Kidney (tissue), 14 donors: Measurements from ENCODE around the gene CYBA. TPM values are rescaled to one million over a fixed set of nuclear protein-coding genes. Genes with fewer than 3 reads are reported as not detected.

Experiments used
- DNase-seq, 5 donors: peaks; one replicate each; pipeline ENCODE4 v3.0.0-alpha.2; 2013 to 2020
- FAIRE-seq: peaks from 2 replicates; lab custom pipeline; 2012; peaks lifted over from hg19 to GRCh38; lab: Jason Lieb, UNC
- H3K27ac ChIP-seq, 2 donors: one replicate each; pipeline ENCODE4 v1.7.0; 2013; ENCODE audit warnings: low read depth in 2 of 2, low read length in 2 of 2, inconsistent platforms in 1 of 2
- H3K27me3 ChIP-seq: one replicate; pipeline ENCODE4 v1.7.1; 2013; ENCODE audit warnings: low read length, inconsistent platforms; ENCODE audit not compliant: control insufficient read depth, insufficient read depth
- H3K36me3 ChIP-seq, 3 donors: one replicate each; pipeline versions ENCODE4 v1.7.0 to v1.7.1; 2013; ENCODE audit warnings: low read length in 3 of 3, control low read depth in 1 of 3, inconsistent platforms in 1 of 3; ENCODE audit not compliant: insufficient read depth in 3 of 3, control insufficient read depth in 2 of 3
- H3K4me1 ChIP-seq, 3 donors: one replicate each; pipeline versions ENCODE4 v1.7.0 to v1.7.1; 2013; ENCODE audit warnings: low read length in 3 of 3, inconsistent platforms in 1 of 3, low read depth in 1 of 3; ENCODE audit not compliant: control insufficient read depth in 2 of 3, insufficient read depth in 2 of 3
- H3K4me3 ChIP-seq, 3 donors: one replicate each; pipeline versions ENCODE4 v1.7.0 to v1.8.1; 2013; ENCODE audit warnings: low read length in 3 of 3, control low read depth in 1 of 3, inconsistent platforms in 1 of 3
- H3K9ac ChIP-seq, 3 donors: one replicate each; pipeline versions ENCODE4 v1.7.0 to v1.7.1; 2013; ENCODE audit warnings: low read length in 3 of 3, control low read depth in 1 of 3, inconsistent platforms in 1 of 3
- H3K9me3 ChIP-seq, 3 donors: one replicate each; pipeline versions ENCODE4 v1.7.0 to v1.7.1; 2013; ENCODE audit warnings: low read length in 3 of 3, control low read depth in 1 of 3, inconsistent platforms in 1 of 3; ENCODE audit not compliant: control insufficient read depth in 2 of 3, insufficient read depth in 1 of 3
- CTCF ChIP-seq: IDR thresholded peaks from 3 replicates; pipeline ENCODE4 v1.5.1; 2012; ENCODE audit warnings: mild to moderate bottlenecking, moderate library complexity, borderline replicate concordance; ENCODE audit not compliant: insufficient read depth; ENCODE audit errors: extremely low read depth
- intact Hi-C: fragments of 100-400 bp; cut with DNase I; formaldehyde crosslinking; loops from one replicate; pipeline ENCODE4 v1.11.1; 2022
- polyA plus RNA-seq: library from polyadenylated mRNA; stranded (reverse); fragments of 350-450 nt; fragmentation: Illumina TruSeq; extraction: RNeasy Lipid Tissue Mini Kit (QIAGEN cat#74804); gene quantifications from one replicate; pipeline ENCODE4 v1.2.3, GENCODE V29; 2014; ENCODE audit warnings: low read depth, low replicate concordance; ENCODE audit not compliant: insufficient read depth
- total RNA-seq: library from RNA; stranded (reverse); fragmentation: NEBNext Ultra II Directional; extraction: Animal tissue kit (Norgen Biotek cat#: 25700); gene quantifications from one replicate; pipeline ENCODE4 v1.2.1, GENCODE V29; 2021
- donor health status: control.
- donor health status: control.
- donor health status: control.
- donor health status: control.
- donor health status: control.
- donor health status: DM: yes; HTN: yes; CAD: no.
- donor health status: Normal renal cell carcinoma (clear cell type).

Gene CYBA
- total and polyA plus RNA-seq, 2 donors from 2014 or later, result 263 to 395 TPM

GRCh38 chr16:88677721-88678120, 26.9 kb upstream of the CYBA start:
- Histone ChIP-seq H3K9ac (no peak overlapping the region), H3K4me3 (no peak overlapping the region), H3K36me3 (no peaks in the 10 kb centered on the region), H3K27ac (no peak overlapping the region), H3K9me3 (no peaks in the 10 kb centered on the region), H3K27me3 (peaks cover 3% of the 10 kb centered on the region), H3K4me1 (peaks cover 0 to 2% (median 0%) of the 10 kb centered on the region in 3 donors)
- FAIRE-seq (no peak), DNase-seq (no peak)
- TF ChIP-seq CTCF, result no peak
- intact Hi-C loops, result no loop called here

- DNase-seq (no peak), FAIRE-seq (no peak)
- Histone ChIP-seq H3K9ac (no peak overlapping the region), H3K27me3 (peaks cover 2% of the 10 kb centered on the region), H3K36me3 (no peaks in the 10 kb centered on the region), H3K4me1 (peaks cover 0 to 2% (median 0%) of the 10 kb centered on the region in 3 donors), H3K27ac (no peak overlapping the region), H3K4me3 (no peak overlapping the region), H3K9me3 (no peaks in the 10 kb centered on the region)
- intact Hi-C loops, result no loop called here
- TF ChIP-seq CTCF, result no peak
These were observed 25.8 kb upstream of the CYBA start for GRCh38 chr16:88676502-88677242.

- FAIRE-seq, result no peak
- DNase-seq, result no peak
- no peak overlapping the region for H3K9ac ChIP-seq
- no peaks in the 10 kb centered on the region for H3K36me3 ChIP-seq
- H3K4me3 ChIP-seq, result no peak overlapping the region
- H3K27me3 ChIP-seq, result no peaks in the 10 kb centered on the region
- no peak for TF ChIP-seq CTCF
- no peaks in the 10 kb centered on the region for H3K9me3 ChIP-seq
- H3K27ac ChIP-seq, result no peak overlapping the region
- H3K4me1 ChIP-seq, result peaks cover 0 to 2% (median 0%) of the 10 kb centered on the region in 3 donors
- intact Hi-C loops, result no loop called here
These were observed 23.0 kb upstream of the CYBA start for GRCh38 chr16:88673716-88674379.
